ENCODE data around the gene TCF4.
A peak's percentile ranks its signal among the peaks of the same experiment; 100 is the strongest.

Gene TCF4

GRCh38 chr18:55588111-55588869 lies at the start of gene TCF4:
TSS of gene TCF4 (minus strand) at chr18:55588192. CDS start at chr18:55587116, 1,076 bp downstream.
- DNase-seq, result no peak

GRCh38 chr18:55637204-55637603 lies 49.2 kb upstream of the TCF4 start:
- no peak for DNase-seq

GRCh38 chr18:55635439-55635838 lies 47.4 kb upstream of the TCF4 start:
- DNase-seq, result no peak

- no peak for DNase-seq
Observed at GRCh38 chr18:55634545-55634944, 46.6 kb upstream of the TCF4 start.

- no peak for DNase-seq
Observed at GRCh38 chr18:55633032-55633431, 45.0 kb upstream of the TCF4 start.

- no peak for DNase-seq
Observed at GRCh38 chr18:55629133-55629532, 41.1 kb upstream of the TCF4 start.

GRCh38 chr18:55627007-55627406 lies 39.0 kb upstream of the TCF4 start:
- no peak for DNase-seq

- DNase-seq, result no peak
Observed at GRCh38 chr18:55625901-55626300, 37.9 kb upstream of the TCF4 start.

- DNase-seq, result no peak
Observed at GRCh38 chr18:55623626-55624025, 35.6 kb upstream of the TCF4 start.

GRCh38 chr18:55610506-55610905 lies 22.5 kb upstream of the TCF4 start:
- no peak for DNase-seq

- DNase-seq, result no peak
Observed at GRCh38 chr18:55609160-55609825, 21.3 kb upstream of the TCF4 start.

GRCh38 chr18:55608497-55608896 lies 20.5 kb upstream of the TCF4 start:
- DNase-seq, result no peak

GRCh38 chr18:55607773-55608172 lies 19.8 kb upstream of the TCF4 start:
- DNase-seq, result no peak

- DNase-seq, result no peak
Observed at GRCh38 chr18:55605733-55606338, 17.8 kb upstream of the TCF4 start.

- DNase-seq, result no peak
Observed at GRCh38 chr18:55603775-55604174, 15.8 kb upstream of the TCF4 start.

GRCh38 chr18:55593888-55594287 lies 5.9 kb upstream of the TCF4 start:
- no peak for DNase-seq

GRCh38 chr18:55592572-55592971 lies 4.6 kb upstream of the TCF4 start:
- no peak for DNase-seq

- no peak for DNase-seq
Observed at GRCh38 chr18:55592106-55592505, 4.1 kb upstream of the TCF4 start.

GRCh38 chr18:55589625-55590291 lies 1.8 kb upstream of the TCF4 start:
- peak; percentile 67 for DNase-seq

GRCh38 chr18:55588870-55589595 lies 1.0 kb upstream of the TCF4 start:
- no peak for DNase-seq

- no peak for DNase-seq
Observed at GRCh38 chr18:55587418-55588110, 428 bp downstream of the TCF4 start.

- DNase-seq, result no peak
Observed at GRCh38 chr18:55585920-55586561, 2.0 kb downstream of the TCF4 start.
